Right lobe of liver (tissue), 4 donors: Measurements from ENCODE around the gene B4GALT6.

Experiments used
- POLR2A ChIP-seq: fragments of 450-650 bp; IDR thresholded peaks from one replicate; pipeline ENCODE4 v1.6.1; 2017; ENCODE audit warnings: antibody characterized with exemption, mild to moderate bottlenecking
- TF ChIP-seq, protein P1 (sequence below), 4 donors: fragments of 200-600 bp in 3 of 4; fragments of 450-650 bp in 1 of 4; IDR thresholded peaks; one replicate each; pipeline versions ENCODE4 v1.5.1 to v1.8.0; 2016 to 2022; ENCODE audit warnings: antibody characterized with exemption in 4 of 4, mild to moderate bottlenecking in 2 of 4
- donor health status: DM: no; HTN: no; CAD: no.
- donor health status: DM: no; HTN: no; CAD: no.
- donor health status: DM: no; HTN: yes; CAD: no.

- no peak for TF ChIP-seq POLR2A
- TF ChIP-seq, protein P1, sequence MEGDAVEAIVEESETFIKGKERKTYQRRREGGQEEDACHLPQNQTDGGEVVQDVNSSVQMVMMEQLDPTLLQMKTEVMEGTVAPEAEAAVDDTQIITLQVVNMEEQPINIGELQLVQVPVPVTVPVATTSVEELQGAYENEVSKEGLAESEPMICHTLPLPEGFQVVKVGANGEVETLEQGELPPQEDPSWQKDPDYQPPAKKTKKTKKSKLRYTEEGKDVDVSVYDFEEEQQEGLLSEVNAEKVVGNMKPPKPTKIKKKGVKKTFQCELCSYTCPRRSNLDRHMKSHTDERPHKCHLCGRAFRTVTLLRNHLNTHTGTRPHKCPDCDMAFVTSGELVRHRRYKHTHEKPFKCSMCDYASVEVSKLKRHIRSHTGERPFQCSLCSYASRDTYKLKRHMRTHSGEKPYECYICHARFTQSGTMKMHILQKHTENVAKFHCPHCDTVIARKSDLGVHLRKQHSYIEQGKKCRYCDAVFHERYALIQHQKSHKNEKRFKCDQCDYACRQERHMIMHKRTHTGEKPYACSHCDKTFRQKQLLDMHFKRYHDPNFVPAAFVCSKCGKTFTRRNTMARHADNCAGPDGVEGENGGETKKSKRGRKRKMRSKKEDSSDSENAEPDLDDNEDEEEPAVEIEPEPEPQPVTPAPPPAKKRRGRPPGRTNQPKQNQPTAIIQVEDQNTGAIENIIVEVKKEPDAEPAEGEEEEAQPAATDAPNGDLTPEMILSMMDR (IDR thresholded peaks at IDR 0.05): no peak
Measured at GRCh38 chr18:31611511-31611910, 72.9 kb downstream of the B4GALT6 start.
